Measurements from ENCODE around the gene MORC3.
"Not testable (repeated sequence)": the region's sequence is repeated elsewhere in the genome, so short reads cannot be mapped to it uniquely, and the experiment has no call there.

Gene MORC3

GRCh38 chr21:36325373-36326010 is 5.5 kb downstream of the MORC3 start:
- DNase-seq (ENCODE audit: low spot score), result no peak

- DNase-seq (ENCODE audit: low spot score), result peak; percentile 70
Measured at GRCh38 chr21:36330904-36331303, 10.9 kb downstream of the MORC3 start.

- DNase-seq (ENCODE audit: low spot score), result no peak
Measured at GRCh38 chr21:36337099-36337509, 17.1 kb downstream of the MORC3 start.

GRCh38 chr21:36338975-36339374 is 19.0 kb downstream of the MORC3 start:
- DNase-seq (ENCODE audit: low spot score), result no peak

- DNase-seq (ENCODE audit: low spot score), result not testable (repeated sequence)
Measured at GRCh38 chr21:36342581-36342980, 22.6 kb downstream of the MORC3 start.

GRCh38 chr21:36344931-36345330 is 24.9 kb downstream of the MORC3 start:
- DNase-seq (ENCODE audit: low spot score), result no peak

- no peak for DNase-seq (ENCODE audit: low spot score)
Measured at GRCh38 chr21:36347278-36347961, 27.4 kb downstream of the MORC3 start.

GRCh38 chr21:36347962-36348328 is 27.9 kb downstream of the MORC3 start:
- DNase-seq (ENCODE audit: low spot score), result no peak

- no peak for DNase-seq (ENCODE audit: low spot score)
Measured at GRCh38 chr21:36349315-36349714, 29.3 kb downstream of the MORC3 start.

GRCh38 chr21:36350282-36350910 is 30.4 kb downstream of the MORC3 start:
- no peak for DNase-seq (ENCODE audit: low spot score)

- DNase-seq (ENCODE audit: low spot score), result no peak
Measured at GRCh38 chr21:36354918-36355680, 35.1 kb downstream of the MORC3 start.

GRCh38 chr21:36355868-36356267 is 35.9 kb downstream of the MORC3 start:
- DNase-seq (ENCODE audit: low spot score), result no peak

- no peak for DNase-seq (ENCODE audit: low spot score)
Measured at GRCh38 chr21:36359185-36359584, 39.2 kb downstream of the MORC3 start.

GRCh38 chr21:36369064-36369685 is 49.2 kb downstream of the MORC3 start:
- no peak for DNase-seq (ENCODE audit: low spot score)

- no peak for DNase-seq (ENCODE audit: low spot score)
Measured at GRCh38 chr21:36375994-36376393, 56.0 kb downstream of the MORC3 start.

GRCh38 chr21:36377391-36377842 is 57.4 kb downstream of the MORC3 start:
- DNase-seq (ENCODE audit: low spot score), result peak; percentile 52

GRCh38 chr21:36379251-36379650 is 59.3 kb downstream of the MORC3 start:
- no peak for DNase-seq (ENCODE audit: low spot score)

- DNase-seq (ENCODE audit: low spot score), result no peak
Measured at GRCh38 chr21:36381841-36382589, 62.0 kb downstream of the MORC3 start.

- not testable (repeated sequence) for DNase-seq (ENCODE audit: low spot score)
Measured at GRCh38 chr21:36382722-36383121, 62.7 kb downstream of the MORC3 start.

- DNase-seq (ENCODE audit: low spot score), result no peak
Measured at GRCh38 chr21:36384885-36385232, 64.9 kb downstream of the MORC3 start.

- DNase-seq (ENCODE audit: low spot score), result peak; percentile 78
Measured at GRCh38 chr21:36385233-36386030, 65.4 kb downstream of the MORC3 start, which contains the start of gene CHAF1B. Gene CHAF1B, plus strand, starts transcription at chr21:36385392. Its CDS starts 745 bp downstream, at chr21:36386137.
